GM19239 (cell line): Measurements from ENCODE around the gene NTM.

Experiments used
- DNase-seq: peaks from one replicate; pipeline ENCODE4 v3.0.0; 2011; ENCODE audit warnings: low spot score; ENCODE audit not compliant: insufficient read length
- FAIRE-seq: peaks from 2 replicates; lab custom pipeline; 2011; peaks lifted over from hg19 to GRCh38; lab: Jason Lieb, UNC

NTM gene

DNA sequence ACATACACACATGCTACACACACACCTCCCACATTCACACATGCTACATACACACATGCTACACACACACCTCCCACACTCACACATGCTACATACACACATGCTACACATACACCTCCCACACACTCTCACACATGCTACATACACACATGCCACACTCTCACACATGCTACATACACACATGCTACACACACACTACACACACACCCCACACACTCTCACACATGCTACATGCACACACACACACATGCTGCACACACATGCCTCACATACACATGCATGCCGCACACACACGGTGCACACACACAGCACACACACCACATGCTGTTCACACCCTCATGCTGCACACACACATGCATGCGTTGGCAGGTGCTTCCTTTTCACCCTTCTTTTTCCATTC is 495.4 kb downstream of the NTM start:
- no peak for DNase-seq
- no peak for FAIRE-seq

DNA sequence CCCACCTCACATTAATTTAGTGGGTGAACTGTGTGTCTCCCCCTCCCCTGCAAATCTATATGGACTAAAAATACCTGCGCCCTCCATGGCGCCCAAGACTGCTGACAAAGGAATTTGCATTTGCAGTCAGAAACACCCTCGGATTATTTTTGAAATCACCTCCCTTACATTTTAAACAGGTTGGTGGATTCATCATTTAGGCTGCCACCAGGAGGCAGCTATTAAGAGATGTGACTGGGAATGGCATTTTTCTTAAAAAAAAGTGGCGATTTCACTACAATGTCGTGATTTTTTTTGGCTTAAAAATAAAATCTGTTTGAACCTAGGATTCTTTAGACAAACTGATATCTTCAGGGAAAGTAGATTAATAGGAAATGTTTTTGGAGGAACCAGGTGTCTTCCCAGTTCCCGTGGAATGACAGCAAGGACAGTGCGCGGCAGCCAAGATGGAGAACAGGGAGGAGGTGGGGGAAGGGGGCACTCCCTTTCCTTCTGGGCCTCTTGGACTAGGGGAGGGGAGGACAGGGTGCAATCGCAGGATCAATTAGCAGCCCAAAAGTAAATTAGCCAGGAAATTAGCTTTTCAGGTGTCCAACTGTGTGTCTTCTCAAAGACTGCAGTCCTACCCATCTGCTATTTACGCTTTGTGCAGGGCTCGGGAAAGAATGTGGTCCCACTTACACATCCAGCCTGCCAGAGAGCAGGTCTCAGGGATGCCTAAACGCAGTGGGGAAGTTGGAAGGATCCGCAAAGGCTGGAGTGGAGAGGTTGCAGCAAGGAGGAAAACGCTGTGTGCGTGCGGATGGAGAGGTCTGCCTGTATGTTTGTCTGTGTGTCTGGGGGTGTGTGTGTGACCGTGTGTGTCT is 496.4 kb downstream of the NTM start:
- no peak for FAIRE-seq
- DNase-seq, result no peak

DNA sequence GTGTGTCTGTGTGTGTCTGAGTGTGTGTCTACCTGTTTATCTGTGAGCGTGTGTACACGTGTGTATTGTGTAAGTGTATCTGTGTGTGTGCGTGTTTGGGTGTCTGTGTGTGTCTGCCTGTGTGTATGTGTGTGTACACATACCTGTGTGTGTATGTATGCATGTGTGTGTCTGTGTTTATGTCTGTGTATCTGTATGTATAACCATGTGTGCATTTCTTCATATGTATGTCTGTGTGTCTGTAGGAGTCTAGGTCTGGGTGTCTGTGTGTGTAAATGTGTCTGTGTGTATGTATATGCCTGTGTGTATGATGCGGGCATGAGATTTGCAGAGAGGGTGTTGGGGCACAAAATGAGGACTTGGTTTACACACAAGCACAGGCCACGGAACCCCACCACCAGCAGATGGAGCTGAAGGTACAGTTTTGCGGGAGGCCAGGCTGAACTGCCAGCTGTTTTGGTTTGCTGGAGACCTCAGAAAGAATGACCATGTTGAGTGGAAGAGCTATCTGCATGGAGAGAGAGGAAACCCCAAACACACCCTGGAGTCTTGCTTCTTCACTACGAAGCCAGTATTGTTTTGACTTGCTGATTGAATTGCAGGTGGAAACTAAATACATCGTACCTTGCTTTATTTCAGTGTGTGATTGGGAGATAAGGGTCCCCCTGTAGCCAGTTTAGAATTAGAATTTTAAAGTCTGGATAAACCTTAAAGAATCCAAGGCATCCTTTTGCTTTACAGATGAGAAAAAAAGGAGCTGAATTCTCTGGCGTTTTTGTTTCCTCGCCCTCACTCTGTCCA is 497.2 kb downstream of the NTM start:
- peak; percentile 50 for DNase-seq

DNA sequence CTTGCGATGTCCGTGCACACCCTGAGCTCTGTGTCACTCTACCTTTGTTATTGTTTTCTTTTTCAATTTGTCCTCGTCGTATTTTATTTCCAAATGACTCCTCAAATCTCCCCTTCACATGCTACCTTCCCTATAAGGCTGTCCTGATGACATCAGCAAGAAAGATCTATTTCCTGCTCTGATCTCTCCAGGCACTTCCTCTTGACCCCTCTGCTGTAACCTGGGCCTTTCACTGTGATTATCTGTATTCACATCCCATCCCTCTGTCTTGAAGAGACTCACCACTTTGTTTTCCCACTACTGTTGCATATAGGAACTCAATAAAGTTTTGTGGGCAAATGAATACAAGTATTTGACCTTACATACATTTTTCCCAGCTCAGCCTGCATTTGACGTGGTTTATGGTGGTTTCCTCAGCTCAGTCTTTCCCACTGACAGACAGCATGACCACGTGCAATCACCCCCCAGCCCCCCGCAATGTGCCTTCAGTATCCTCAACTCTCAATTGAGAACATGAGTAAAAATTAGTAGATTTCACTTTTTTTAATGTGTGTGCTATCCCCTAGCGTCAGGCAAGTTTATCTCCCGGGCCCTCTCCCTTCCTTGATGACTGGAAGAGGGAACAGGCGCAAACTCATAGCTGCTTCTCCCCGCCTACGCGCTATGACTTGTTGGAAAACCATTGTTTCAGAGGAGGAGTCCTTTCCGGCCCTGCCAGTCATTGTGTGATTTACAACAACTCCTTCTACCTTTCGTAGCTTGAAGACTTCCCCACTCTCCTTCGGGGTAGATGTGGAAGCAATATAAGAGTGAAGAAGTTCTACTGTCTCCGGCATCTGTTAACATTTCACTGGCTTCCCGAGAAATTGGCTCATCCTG is 498.5 kb downstream of the NTM start:
- FAIRE-seq, result peak; percentile 4
- DNase-seq, result no peak

More for the DNA sequence above, 497.2 kb downstream of the NTM start:
- peak; percentile 83 for FAIRE-seq

DNA sequence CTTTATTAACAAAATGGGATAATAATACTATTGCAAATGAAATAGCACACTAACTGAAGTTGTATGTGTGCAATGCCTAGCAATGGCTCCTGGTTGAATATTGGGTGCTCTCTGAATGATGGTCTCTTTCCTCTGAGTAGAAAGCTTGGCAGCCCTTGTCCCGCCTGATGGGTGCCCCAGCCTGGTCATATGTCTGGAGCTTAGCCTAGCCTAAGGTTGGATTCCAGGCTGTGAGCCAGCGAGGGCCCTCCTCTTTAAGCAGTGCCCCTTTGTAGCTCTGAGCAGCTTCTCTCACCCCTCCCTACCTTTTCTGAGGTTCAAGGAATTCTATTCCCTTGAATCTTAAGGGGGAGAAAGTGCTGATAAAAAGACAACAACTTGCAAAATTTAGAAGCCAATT is 499.9 kb downstream of the NTM start:
- FAIRE-seq (no peak), DNase-seq (no peak)

DNA sequence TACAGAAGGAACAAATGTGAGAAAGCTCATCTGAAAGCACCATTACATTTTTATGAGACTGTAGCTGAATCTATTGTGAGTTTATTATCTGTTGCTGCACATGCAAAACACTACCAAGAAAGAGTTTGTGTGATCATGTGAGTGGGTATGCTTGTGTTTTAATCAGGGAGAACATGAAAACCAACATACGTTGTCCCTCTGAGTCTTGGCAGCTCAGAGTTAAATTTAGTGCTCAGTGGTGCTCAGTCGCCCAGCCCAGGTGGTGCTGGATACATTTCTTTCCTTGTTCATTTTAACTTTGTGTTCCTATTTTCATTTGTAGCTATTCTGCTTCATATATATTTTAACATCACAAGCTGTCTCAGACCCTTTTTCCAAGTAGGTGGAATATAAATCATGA is 500.6 kb downstream of the NTM start:
- DNase-seq (no peak), FAIRE-seq (no peak)

DNA sequence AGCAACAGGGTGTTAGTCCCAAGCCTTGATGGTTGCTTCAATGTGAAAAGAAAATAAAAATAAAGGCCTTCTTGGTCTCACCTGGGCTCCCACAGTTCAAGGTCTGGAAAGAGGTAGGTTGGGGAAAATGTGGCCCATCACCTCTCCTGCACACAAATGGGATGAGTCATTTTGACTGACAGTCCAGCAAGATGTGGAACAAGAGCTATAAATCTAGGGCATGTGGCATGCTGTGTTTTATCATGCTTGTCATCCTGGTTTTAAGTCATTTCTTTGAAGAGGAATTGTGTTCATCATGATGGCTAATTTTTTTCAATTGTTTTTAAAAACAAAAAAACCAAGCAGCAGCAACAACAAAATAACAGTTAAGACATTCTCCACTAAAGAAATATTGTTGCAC is 503.7 kb downstream of the NTM start:
- no peak for FAIRE-seq
- DNase-seq, result no peak

DNA sequence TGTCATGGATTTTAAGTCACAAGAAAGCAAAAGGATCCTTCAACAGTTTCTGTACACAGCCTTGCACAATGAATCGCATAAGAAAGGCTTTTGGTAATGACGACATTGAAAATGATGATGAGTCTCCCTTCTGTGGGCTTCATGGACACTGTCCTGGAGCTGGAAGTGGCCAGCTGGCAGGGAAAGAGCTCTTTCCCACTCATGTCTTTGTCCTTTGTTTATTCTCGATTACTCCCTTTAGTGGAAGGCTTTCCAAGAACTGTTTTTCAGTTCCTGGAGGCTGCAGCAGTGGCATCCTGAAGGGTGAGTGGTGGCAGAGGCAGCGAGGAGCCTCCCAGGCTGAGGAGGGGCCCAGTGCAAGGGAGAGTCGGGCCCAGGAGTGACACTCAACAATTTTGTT is 505.2 kb downstream of the NTM start:
- FAIRE-seq (no peak), DNase-seq (no peak)

DNA sequence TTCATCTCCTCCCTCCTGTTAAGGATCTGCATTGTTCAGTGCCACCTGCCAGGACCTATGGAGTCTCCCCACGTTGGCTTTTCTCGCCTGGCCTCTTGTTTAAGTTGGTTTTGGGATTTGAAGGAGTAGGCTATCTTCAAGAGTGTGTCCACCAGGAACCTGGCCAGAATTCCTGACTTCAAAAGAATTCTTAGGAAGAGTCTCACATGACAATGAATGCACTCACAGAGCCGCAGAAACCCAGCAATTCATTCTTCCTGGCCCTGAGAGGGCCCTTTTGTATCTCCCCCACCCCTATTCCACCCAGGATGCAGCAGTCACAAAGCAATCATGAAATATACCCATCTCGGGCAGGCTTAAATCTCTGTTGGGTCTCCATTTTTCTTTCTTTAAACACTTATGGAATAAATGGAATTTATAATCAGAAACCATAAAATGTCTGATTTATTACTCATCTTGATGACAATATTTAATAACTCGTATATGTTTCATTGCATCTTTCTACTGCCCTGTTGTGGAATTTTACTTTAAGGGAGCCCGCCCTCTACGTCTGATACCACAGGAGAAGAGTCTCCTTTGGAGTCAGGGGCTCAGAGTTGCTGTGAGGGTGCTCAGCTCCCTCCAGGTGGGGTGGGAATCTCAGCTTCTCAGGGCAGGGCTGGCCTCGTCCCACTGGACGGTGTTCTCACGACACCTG is 507.0 kb downstream of the NTM start:
- no peak for FAIRE-seq
- no peak for DNase-seq

DNA sequence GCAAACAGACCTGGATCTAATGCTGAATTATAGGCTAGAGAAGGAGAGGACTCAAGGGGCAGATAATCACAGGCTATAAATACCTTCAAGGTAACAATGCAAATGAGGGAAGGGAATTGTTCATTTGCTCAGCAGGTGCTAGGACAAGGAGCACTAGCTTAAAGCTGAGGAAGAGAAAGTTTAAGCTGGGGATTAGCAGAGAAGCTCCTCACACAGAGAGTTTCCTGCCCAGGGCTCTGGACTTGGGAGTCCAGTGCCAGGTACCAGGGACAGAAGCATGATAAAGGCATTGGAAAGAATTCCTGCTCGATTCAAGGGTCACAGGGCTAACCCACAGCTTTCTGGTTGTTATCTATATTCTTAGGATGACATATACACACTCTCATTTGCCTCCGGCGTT is 509.9 kb downstream of the NTM start:
- DNase-seq (no peak), FAIRE-seq (no peak)

DNA sequence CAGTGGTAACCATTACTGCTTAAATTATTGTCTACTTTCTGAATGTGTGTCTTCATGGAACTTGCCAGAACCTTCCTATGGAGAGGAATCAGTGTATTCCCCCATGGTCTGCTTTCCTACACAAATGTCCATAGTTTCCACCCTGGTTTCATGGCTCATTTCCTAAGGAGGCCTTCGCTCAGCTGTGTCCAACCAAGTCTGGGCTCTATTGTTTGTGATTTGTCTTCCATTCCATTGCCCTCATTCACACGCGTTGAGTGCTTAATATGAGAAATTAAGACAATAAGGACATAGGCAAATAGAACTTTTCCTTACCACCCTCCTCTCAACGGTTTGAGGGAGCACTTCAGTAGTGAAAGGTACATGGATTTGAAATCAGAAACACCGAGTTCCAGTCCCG is 510.6 kb downstream of the NTM start:
- DNase-seq (no peak), FAIRE-seq (no peak)

DNA sequence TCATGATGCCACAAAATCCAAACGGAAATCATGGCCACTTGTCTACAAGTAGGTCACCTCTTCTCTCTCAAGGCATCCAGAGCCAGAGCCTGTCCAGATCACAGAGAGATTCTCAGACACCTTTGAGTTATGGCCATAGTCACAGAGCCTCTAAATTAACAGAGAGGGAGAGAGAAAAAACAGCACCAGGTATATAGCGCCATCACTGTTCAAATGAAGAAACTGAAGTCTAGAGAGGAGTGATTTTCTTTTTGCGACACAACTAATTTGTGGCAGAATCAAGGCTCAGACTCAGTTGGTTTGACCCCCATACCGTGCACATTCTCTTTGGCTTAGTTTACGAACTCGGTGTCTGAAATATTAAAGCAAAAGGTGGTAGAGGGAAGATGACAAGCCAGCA is 512.9 kb downstream of the NTM start:
- FAIRE-seq, result no peak
- DNase-seq, result no peak

DNA sequence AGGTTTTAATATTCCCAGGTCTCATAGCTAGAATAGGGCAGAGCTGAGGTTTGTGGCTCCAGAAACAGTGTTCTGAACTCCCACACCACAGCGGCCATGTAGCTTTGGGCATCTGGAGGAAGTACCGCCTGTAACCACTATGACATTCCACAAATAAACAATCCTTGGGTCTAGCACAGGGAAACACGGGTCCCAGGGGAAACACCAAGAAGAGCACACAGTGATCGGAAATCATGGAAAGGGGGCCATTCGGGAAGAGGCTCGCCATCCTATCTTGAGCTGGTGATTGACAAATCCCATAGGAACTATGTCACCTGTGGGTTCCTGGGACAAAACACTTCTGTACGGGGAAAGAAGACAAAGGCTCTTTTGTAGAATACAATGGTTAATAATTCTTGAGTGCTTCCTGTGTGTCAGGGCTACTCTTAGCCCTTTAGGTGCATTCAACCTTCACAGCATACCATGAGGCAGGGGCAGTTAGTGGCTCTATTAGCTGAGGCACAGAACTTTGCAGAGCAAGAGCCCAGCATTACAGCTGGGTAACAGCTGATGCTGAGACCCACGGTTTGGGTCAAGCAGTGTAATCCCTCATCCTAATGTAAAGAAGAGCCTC is 514.2 kb downstream of the NTM start:
- DNase-seq (no peak), FAIRE-seq (peak; percentile 82)

DNA sequence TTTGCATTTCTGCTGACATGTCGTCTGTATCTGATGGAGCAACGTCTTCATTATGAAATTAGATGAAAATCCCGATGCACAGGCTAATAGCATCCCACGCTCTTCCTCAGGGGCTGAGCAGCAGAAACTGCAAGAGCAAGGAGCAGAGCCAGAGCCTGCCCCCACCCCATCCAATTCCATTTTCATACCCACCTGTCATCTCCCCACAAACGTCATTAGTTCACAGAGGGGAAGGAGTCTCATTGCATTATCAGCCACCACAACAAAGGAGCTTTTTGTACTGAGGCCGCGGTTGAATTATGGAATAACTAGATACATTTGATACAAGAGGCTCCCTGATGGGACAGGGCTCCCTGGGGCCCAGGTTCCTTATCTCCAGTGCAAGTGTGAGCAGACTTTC is 515.0 kb downstream of the NTM start:
- DNase-seq (no peak), FAIRE-seq (no peak)

DNA sequence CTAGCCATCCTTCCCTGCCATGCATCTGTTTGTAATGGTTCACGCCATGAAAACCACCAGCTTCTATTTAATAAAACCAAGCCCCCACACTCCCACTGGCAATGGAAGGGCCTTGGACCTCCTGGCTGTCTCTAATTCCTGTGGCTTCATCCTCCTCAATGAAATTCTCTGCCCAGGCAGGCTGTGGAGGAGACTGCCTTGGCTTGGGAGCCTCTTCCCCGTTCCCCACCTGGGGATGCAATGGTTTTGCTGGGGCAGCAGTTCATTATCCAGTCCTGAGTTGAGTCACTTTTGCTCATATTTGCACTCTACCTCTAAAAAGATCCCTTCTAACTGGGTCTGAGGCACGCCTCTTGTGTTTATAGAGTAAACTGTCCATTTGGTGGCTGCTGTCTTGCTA is 515.8 kb downstream of the NTM start:
- no peak for FAIRE-seq
- DNase-seq, result no peak

DNA sequence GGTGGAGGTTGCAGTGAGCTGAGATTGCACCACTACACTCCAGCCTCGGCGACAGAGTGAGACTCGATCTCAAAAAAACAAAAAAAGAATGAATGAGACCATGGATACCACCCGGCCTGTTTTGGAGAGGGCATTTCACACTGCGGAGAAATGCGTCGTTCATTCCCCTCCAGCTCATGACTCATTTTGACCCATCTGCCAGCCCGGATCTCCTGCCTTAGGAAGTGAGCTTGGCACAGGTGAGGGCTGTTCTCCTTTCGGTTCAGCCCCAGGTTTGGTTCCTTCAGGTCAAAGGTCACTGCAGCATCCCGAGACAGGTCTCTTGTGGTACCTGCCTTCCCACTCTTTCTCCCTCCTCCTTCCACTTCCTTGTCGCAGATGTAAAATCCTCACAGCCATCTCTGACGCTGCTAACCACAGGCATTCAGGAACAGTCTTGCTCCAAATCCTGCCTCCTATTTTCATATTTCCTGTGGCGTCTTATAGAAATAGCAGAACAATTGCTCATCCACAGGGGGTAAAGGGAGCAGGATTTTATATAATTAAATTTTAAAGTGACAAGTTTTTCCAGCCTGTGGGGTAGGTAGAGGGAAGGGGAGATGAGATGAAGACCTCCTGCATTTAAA is 517.9 kb downstream of the NTM start:
- DNase-seq (no peak), FAIRE-seq (no peak)

DNA sequence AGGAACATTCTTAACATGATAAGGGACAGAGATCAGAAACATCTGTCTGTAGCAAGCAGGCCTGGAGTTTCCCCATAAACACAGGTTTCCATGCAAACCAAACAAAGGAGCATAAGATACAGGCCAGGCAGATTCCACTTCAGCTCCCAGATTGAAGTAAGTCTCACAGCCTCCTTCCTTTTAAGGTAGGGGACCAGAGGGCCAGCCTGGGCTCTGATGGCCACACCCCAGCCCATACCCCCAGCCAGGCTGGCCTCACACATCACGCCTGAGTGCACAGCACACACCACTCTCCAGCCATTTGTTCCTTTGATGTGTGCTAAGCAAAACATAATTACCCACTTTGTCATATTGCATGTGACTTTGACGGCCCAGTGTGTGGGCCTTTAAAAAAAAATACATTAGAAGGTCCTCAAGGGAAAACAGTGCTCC is 518.7 kb downstream of the NTM start:
- DNase-seq (no peak), FAIRE-seq (peak; percentile 4)

DNA sequence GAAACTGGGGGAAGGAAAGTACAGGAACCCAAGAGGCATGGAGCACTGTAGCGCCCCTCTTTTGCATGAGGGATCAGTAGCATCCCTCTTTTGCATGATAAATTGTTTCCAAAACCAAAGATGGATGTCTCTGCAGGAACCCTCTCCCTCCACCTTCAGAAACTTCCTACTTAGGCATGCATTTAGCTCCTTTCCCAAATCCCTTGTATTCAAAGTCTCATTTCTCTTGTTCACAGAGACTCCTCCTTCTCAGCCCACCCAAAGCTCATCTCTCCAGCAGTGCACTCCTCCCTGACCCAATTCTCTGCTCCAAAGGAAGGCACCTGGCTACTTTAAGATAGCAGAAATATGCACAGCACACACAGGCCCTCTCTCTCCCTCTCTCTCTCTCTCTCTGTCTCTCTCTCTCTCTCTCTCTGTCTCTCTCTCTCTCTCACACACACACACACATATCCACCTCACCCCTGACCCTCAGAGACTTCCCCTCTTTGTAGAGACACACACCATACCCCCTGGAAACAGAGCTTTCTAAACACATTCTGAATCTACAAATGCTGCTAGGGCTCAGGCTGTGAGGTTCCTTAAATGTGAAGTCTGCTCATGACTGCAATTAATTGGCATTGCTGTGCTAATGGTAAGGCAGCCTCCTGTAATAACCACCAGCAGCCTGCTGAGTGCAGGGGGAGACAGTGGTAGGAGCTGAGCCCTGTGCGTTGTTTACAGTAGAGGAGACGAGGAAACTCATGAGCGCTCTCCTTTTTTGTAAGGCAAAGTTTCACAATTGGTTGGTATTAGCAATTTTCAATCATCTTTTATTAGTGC is 519.6 kb downstream of the NTM start:
- no peak for FAIRE-seq

More for the DNA sequence above, 519.6 kb downstream of the NTM start:
- DNase-seq, result no peak
